Muscle of leg (tissue), 11 donors: ENCODE measurements around the gene SIT1. TPM values are rescaled to one million over a fixed set of nuclear protein-coding genes. Genes with fewer than 3 reads are reported as not detected.

ENCODE experiments used
- DNase-seq: peaks from one replicate; pipeline ENCODE4 v3.0.0; 2013
- H3K27ac ChIP-seq: one replicate; pipeline ENCODE4 v1.5.1; 2013; ENCODE audit warnings: mild to moderate bottlenecking, low read length, control low read depth
- H3K27me3 ChIP-seq: one replicate; pipeline ENCODE4 v1.6.1; 2013; ENCODE audit warnings: low read length; ENCODE audit not compliant: control insufficient read depth, insufficient read depth
- H3K36me3 ChIP-seq: one replicate; pipeline ENCODE4 v1.6.1; 2013; ENCODE audit warnings: low read length; ENCODE audit not compliant: control insufficient read depth, insufficient read depth
- H3K4me1 ChIP-seq: one replicate; pipeline ENCODE4 v1.6.1; 2013; ENCODE audit warnings: low read length; ENCODE audit not compliant: control insufficient read depth, insufficient read depth
- H3K4me3 ChIP-seq: one replicate; pipeline ENCODE4 v1.5.1; 2013; ENCODE audit warnings: low read length, control low read depth
- H3K9me3 ChIP-seq: replicated peaks from 2 replicates; pipeline ENCODE4 v1.6.1; 2013; ENCODE audit warnings: low read depth, low read length; ENCODE audit not compliant: control insufficient read depth
- WGBS: methylation state at CpG from one replicate; pipeline ENCODE4 v1.1.5; 2013; ENCODE audit warnings: missing lambda C conversion rate; ENCODE audit not compliant: insufficient coverage; 5-methylcytosine and 5-hydroxymethylcytosine counted together
- polyA plus RNA-seq, 8 donors: library from polyadenylated mRNA; unstranded; fragments of 120-200 nt; gene quantifications; one replicate each; pipeline versions ENCODE4 v1.2.1 to v1.2.3, GENCODE V29; 2013; ENCODE audit warnings: inconsistent platforms in 1 of 8, low replicate concordance in 1 of 8; ENCODE audit not compliant: insufficient read length in 8 of 8, insufficient read depth in 1 of 8
- total RNA-seq: library from RNA; stranded (reverse); fragments of 120-200 nt; gene quantifications from one replicate; pipeline ENCODE4 v1.2.4, GENCODE V29; 2013

Gene SIT1
- total and polyA plus RNA-seq, 9 donors: 0.09 to 1.7 (median 0.24) TPM; not detected in 3

DNA sequence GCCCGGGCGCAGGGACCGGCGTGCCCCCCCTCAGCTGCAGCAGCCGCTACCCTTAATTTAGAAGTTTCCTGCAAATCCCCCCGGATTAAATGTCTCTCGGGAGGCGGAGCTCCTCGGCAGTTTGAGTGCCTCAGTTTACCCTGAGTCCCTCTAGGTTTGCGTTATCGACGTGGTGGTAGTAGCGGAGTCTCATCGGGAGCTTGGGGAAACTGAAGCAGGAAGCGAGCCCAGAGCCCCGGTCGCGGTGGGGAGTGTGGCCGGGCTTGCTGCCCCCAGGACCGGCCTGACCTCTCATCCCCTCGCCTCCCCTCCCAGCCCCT, 39.5 kb upstream of the SIT1 start:
- Histone ChIP-seq H3K36me3 (peaks cover 37% of the 10 kb centered on the region), H3K4me3 (peak overlapping the region; percentile 80), H3K4me1 (peaks cover 40% of the 10 kb centered on the region), H3K27me3 (no peaks in the 10 kb centered on the region), H3K9me3 (no peaks in the 10 kb centered on the region), H3K27ac (peak overlapping the region; percentile 97)
- WGBS: 0% methylated on average over 17 of the region's 21 CpGs
- DNase-seq: no peak

DNA sequence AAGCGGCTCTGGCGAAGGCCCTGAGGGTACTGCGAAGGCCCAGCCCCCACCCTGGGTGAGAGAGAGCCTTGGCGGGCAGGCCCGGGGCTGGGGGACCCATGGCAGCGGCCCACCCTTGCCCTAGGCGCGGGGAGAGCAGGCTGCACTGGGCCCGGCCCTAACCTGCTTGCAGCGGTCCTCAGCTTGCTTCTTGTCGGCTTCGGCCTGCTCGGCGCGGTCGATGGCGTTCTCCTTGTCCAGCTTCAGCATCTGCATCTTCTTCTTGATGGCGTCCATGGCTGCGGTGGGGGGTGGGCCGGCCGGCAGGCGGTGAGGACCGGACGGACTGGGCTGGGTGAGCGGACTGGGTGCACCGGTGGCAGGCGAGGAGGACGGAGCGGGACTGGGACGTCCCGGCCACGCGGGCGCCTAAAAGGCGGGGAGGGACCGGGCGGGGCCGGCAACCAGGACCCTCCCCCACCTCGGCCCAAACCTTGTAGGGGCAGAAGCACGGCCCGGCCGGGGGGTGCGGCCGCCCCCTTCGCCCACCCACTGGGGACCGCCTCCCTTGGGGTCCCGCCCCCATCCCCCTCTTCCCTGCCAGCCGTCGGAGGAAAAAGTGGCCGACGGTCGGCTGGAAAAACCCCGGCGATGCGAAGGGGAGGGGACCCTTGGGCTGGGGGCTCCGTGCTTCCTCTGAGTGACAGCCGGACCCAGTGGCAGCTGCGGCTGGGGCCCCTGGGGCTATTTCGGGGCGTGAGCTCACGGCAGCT, 39.0 kb upstream of the SIT1 start, which contains the start of gene TPM2:
TPM2 (minus strand) TSS at position 384 of the 752 bp plus-strand sequence; CDS start at position 276, 108 bp downstream.
- H3K9me3 ChIP-seq: no peaks in the 10 kb centered on the region
- WGBS: 2% methylated on average over 50 of the region's 61 CpGs
- H3K4me3 ChIP-seq: peak within 1 kb of the TSS; percentile 80
- H3K27ac ChIP-seq: peak within 1 kb of the TSS; percentile 97
- H3K27me3 ChIP-seq: no peaks in the 10 kb centered on the region
- H3K4me1 ChIP-seq: peaks cover 46% of the 10 kb centered on the region
- DNase-seq: peak; percentile 92
- H3K36me3 ChIP-seq: peaks cover 42% of the 10 kb centered on the region

DNA sequence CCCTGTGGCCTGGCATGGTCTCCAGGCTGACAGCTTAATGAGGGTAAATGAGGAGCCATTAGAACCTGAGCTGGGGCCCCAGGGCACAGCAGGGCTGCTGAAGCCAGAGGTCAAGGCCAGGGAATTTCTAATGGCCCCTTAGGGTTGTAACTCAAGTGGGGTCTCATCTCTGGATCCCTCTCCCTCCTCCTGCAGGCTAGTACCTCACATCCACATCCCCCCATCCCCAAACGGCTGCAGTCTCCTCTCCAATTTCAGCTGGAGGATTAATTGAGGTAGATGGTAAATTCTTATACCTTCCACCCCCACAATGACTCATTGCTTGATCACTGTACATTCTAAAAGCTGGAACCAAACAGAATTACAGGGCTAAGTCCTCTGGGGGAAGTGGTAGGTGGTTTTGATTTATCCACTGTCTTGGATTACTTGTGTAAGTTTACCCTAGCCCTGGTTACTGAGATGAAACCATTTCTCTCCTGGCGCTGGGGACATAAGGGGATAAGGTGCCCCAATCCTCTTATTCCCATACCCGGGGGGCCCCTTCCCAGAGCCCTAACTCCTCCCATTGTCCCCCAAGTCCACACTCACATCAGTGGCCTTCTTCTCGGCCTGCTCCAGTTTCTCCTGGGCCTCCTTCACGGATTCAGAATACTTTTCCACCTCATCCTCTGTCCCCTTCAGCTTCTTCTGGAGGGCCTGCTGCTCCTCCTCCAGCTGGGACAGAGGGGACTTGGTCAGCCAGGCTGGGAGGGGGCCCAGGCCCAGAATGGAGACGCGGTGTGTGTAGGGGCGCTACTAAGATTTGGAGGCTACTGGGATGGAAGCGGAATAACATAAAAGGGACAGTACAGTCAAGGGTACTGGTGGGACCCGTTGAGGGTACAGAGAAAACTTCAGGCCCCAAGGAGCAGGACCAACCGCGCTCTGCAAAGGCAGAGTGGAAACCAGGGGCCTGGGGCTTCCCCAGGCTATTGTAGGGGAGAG, 38.1 kb upstream of the SIT1 start:
- peak; percentile 49 for DNase-seq
- Histone ChIP-seq H3K27ac (peak overlapping the region; percentile 97), H3K36me3 (peaks cover 51% of the 10 kb centered on the region), H3K4me3 (peak overlapping the region; percentile 80), H3K9me3 (no peaks in the 10 kb centered on the region), H3K27me3 (no peaks in the 10 kb centered on the region), H3K4me1 (peaks cover 49% of the 10 kb centered on the region)
- 9% methylated on average over 9 of the region's 12 CpGs for WGBS

DNA sequence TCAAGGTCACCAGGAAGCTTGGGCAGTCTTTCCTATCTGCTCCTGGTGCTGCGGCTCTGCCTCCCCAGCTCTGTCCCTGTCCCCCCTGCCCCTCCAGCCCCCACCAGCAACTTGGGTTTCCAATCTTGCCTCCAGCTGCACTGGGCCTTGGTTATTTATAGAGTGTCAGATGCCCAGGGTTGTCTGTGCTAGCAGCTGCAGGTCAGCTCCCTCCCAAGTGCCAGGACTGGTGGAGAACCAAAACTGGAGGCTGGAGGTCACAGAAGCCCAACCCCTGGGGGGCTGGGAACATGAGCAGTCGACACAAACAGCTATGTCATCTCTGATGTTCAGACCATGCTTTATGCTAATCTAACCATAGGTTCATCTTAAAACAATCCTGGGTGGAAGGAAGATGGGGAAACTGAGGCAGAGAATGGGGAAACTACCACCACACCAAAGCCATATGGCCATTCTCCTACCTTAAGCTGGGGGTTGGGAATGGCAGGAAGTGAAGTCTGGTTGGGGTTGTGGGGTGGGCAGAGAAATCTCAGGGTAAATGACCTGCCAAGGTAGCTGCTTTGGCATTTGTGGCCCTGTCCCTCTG, 37.3 kb upstream of the SIT1 start:
- H3K36me3 ChIP-seq: peaks cover 59% of the 10 kb centered on the region
- DNase-seq: peak; percentile 77
- H3K27me3 ChIP-seq: no peaks in the 10 kb centered on the region
- H3K27ac ChIP-seq: peak overlapping the region; percentile 97
- H3K4me3 ChIP-seq: peak overlapping the region; percentile 80
- no CpG with 5 or more reads among the region's 2 CpGs for WGBS
- no peaks in the 10 kb centered on the region for H3K9me3 ChIP-seq
- H3K4me1 ChIP-seq: peaks cover 49% of the 10 kb centered on the region

DNA sequence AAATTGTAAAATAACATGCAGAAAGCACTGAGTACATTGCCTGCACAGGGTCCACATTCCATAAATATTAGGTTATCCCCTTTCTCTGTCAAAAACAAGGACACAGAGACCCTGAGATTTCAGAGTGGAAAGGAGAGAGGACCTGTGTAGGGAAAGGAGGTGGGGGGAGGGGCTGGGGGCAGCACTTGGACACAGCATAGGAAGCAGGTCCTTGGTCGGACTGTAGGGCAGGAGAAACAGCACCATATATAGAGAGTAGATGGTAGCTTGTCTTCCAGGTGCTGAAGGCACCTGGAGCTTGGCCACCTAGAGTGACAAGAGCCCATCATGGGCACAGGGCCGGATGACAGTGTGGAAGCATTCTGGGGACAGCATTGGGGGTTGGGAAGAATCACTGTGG, 36.6 kb upstream of the SIT1 start:
- H3K4me1 ChIP-seq: peaks cover 49% of the 10 kb centered on the region
- H3K27me3 ChIP-seq: no peaks in the 10 kb centered on the region
- H3K4me3 ChIP-seq: peak overlapping the region; percentile 80
- peaks cover 66% of the 10 kb centered on the region for H3K36me3 ChIP-seq
- no peaks in the 10 kb centered on the region for H3K9me3 ChIP-seq
- no peak for DNase-seq
- WGBS: 52% methylated on average over 2 of the region's 2 CpGs
- peak overlapping the region; percentile 97 for H3K27ac ChIP-seq

DNA sequence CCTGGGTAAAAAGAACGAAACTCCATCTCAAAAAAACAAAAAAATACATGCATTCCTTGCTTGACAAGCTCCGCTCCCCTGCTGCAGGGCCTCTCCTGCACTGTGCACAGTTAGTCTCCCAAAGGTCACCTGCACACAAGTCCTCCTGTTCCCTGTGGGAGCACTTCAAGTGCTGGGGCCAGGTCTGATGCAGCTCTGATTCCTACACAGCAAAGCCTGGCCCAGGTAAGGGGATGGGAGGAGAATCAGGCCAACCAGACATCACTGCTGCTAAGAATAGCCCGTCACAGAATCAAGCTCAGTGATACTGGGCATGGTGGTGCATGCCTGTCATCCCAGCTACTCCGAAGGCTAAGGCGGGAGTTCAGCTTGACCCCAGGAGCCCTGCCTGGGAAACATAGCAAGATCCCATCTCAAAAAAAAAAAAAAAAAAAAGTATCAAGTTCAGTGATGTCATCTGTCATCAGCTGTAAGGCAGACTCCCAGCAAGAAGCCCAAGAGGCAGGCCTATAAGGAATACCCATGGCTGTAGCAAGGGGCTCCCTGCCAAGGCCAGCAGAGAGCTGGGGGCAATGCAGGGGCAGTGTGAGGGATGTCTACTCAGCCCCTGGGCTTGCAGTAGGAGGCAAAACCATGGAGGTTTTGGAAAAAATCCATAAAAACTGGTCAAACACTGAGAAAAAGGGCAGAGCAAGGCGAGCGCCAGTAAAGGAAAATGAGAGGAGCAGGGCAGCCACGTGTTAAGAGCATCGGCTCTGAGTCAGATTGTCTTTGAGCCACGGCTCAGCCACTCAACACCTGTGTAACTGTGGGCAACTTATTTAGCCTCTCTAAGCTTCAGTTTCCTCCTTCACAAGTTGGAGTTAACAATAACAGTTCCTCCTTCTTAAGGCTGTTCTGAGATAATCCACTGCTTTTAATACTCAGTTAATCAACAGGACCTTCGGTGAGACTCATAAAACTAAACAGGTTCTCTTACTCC, 35.8 kb upstream of the SIT1 start:
- Histone ChIP-seq H3K27me3 (no peaks in the 10 kb centered on the region), H3K27ac (peak overlapping the region; percentile 97), H3K36me3 (peaks cover 73% of the 10 kb centered on the region), H3K4me3 (peak overlapping the region; percentile 80), H3K9me3 (no peaks in the 10 kb centered on the region), H3K4me1 (peaks cover 44% of the 10 kb centered on the region)
- 61% methylated on average over 3 of the region's 11 CpGs for WGBS
- peak; percentile 67 for DNase-seq

DNA sequence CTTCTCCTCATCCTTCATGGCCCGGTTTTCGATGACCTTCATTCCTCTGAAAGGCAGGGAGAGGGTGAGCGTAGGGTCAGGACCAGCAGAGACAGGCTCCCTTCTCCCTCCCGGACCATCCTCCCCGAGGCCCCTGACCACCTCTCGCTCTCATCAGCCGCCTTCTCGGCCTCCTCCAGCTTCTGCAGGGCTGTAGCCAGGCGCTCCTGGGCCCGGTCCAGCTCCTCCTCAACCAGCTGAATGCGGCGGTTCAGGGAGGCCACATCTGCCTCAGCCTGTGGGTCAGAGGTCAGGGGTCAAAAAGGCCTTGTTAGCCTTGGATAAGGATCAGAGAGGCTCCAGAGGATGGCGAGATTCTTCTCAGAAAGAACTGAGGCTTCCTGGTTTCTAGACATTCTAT, 34.8 kb upstream of the SIT1 start:
- H3K36me3 ChIP-seq: peaks cover 73% of the 10 kb centered on the region
- WGBS: 73% methylated on average over 7 of the region's 13 CpGs
- H3K4me3 ChIP-seq: peak overlapping the region; percentile 80

DNA sequence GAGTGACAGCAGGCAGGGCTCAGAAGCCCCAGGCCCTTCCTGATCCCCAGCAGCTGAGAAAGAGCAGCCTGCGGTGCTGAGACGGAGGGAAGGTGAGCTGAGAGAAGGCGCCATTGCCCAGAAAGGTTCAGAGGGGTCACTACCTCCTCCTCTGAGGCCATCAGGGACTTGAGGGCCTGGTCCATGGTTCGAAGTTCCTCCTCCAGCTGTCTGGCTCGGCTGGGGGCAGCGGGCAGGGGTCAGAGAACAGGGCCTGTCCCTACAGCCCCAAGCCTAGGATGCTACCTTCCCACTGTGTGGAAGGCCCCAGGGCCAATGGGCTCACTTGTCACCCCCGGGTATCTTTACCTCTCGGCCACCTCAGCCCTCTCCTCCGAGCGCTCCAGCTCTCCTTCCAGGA, 34.2 kb upstream of the SIT1 start:
- WGBS: 94% methylated on average over 6 of the region's 10 CpGs
- Histone ChIP-seq H3K4me1 (peaks cover 42% of the 10 kb centered on the region), H3K36me3 (peaks cover 73% of the 10 kb centered on the region), H3K4me3 (peak overlapping the region; percentile 80), H3K27me3 (no peaks in the 10 kb centered on the region), H3K27ac (peak overlapping the region; percentile 70), H3K9me3 (no peaks in the 10 kb centered on the region)
- DNase-seq: no peak

More for the DNA sequence above, 34.8 kb upstream of the SIT1 start:
- H3K9me3 ChIP-seq: no peaks in the 10 kb centered on the region
- H3K27ac ChIP-seq: peak overlapping the region; percentile 70
- H3K27me3 ChIP-seq: no peaks in the 10 kb centered on the region
- no peak for DNase-seq
- H3K4me1 ChIP-seq: peaks cover 40% of the 10 kb centered on the region

DNA sequence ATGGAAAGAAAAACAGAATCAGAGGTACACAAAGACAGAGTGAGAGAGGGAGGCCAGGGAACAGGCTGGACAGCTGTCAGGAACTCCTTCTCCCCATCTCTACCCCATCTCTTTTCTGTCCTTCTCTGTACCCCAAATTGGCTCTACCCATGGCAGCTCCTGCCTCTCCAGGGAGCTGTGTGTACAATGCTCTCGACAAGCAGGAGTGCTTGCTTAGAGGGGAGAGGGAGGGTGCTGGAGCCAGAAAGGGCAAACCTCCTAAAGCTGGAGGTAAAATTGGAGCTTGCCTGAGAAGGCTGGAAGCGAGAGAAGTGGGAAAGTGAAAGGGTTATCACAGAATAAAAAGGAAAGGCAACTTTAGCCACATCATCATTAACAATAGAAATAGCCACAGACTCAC, 32.6 kb upstream of the SIT1 start:
- H3K27me3 ChIP-seq: no peaks in the 10 kb centered on the region
- WGBS: no CpG with 5 or more reads among the region's 2 CpGs
- DNase-seq: no peak
- peaks cover 34% of the 10 kb centered on the region for H3K4me1 ChIP-seq
- H3K9me3 ChIP-seq: no peaks in the 10 kb centered on the region
- no peak overlapping the region for H3K4me3 ChIP-seq
- peak overlapping the region; percentile 48 for H3K27ac ChIP-seq
- H3K36me3 ChIP-seq: peaks cover 64% of the 10 kb centered on the region
